ENCODE measurements around the gene STARD13. TPM values are rescaled to one million over a fixed set of nuclear protein-coding genes. Genes with fewer than 3 reads are reported as not detected.

The STARD13 gene, protein sequence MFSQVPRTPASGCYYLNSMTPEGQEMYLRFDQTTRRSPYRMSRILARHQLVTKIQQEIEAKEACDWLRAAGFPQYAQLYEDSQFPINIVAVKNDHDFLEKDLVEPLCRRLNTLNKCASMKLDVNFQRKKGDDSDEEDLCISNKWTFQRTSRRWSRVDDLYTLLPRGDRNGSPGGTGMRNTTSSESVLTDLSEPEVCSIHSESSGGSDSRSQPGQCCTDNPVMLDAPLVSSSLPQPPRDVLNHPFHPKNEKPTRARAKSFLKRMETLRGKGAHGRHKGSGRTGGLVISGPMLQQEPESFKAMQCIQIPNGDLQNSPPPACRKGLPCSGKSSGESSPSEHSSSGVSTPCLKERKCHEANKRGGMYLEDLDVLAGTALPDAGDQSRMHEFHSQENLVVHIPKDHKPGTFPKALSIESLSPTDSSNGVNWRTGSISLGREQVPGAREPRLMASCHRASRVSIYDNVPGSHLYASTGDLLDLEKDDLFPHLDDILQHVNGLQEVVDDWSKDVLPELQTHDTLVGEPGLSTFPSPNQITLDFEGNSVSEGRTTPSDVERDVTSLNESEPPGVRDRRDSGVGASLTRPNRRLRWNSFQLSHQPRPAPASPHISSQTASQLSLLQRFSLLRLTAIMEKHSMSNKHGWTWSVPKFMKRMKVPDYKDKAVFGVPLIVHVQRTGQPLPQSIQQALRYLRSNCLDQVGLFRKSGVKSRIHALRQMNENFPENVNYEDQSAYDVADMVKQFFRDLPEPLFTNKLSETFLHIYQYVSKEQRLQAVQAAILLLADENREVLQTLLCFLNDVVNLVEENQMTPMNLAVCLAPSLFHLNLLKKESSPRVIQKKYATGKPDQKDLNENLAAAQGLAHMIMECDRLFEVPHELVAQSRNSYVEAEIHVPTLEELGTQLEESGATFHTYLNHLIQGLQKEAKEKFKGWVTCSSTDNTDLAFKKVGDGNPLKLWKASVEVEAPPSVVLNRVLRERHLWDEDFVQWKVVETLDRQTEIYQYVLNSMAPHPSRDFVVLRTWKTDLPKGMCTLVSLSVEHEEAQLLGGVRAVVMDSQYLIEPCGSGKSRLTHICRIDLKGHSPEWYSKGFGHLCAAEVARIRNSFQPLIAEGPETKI
- total RNA-seq (under 1 TPM; 0.36 to 0.44 TPM), polyA plus RNA-seq (not detected)

DNA sequence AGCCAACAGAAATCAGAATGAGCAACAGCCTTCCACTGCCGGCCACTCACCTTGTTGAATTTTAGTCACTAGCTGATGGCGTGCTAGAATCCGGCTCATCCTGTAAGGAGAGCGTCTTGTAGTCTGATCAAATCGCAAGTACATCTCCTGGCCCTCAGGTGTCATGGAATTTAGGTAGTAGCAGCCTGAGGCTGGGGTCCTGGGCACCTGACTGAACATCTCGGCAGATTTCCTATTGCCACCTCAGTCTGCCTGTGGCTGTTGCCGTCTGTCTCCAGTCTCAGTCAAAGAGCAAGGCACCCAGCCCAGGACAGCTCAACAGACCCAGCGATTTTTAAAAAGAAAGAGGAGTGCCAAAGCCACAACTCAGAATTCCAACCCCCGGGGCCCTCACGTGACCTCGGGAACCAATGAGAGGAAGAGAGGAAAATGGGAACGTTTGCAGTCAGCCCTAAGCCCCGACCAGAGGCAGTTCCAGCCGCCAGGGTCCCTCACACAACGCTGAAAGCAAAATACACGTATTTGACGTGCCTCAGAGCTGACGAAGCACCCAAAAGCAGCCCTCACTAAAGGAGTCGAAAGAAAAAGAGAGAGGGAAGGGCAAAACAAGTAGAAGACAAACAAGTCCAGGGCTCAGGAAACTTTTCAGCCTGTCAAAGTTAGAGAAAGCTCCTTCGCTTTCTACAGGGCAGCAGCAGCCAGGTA lies at the start of gene STARD13:
Gene STARD13 (minus strand): TSS at position 336 of the 705 bp plus-strand sequence. CDS start 117 bp downstream, at position 219.
- H3K9me3 ChIP-seq (ENCODE audit: control insufficient read depth in 1 of 2, low read length in 2 of 2): no peaks in the 10 kb centered on the region
- POLR2A ChIA-PET (ENCODE audit: partially characterized antibody): no interaction called here
- peak within 1 kb of the TSS in 1 of 2 donors; percentile 21 for H3K4me3 ChIP-seq (ENCODE audit: low read length in 2 of 2)
- DNase-seq: peak in 1 of 5 donors; percentile 6
- Mint-ChIP-seq H3K4me1 (peaks cover 7 to 20% (median 17%) of the 10 kb centered on the region in 4 donors), H3K27ac (peak within 1 kb of the TSS in 4 of 7 donors; percentile 6 to 61 (median 34)), H3K27me3 (peaks cover 31 to 33% of the 10 kb centered on the region in 2 donors), H3K4me3 (peak within 1 kb of the TSS; percentile 67 to 89 (median 80)), H3K36me3 (no peaks in the 10 kb centered on the region), H3K9me3 (no peaks in the 10 kb centered on the region)
- no peaks in the 10 kb centered on the region for H3K27me3 ChIP-seq (ENCODE audit: insufficient read depth, low read length)
- no peak within 1 kb of the TSS for H3K27ac ChIP-seq (ENCODE audit: low read depth, low read length)
- CTCF ChIA-PET (ENCODE audit: partially characterized antibody): no interaction called here
- no peaks in the 10 kb centered on the region for H3K36me3 ChIP-seq (ENCODE audit: insufficient read depth, low read length)
- intact Hi-C loops (cut with micrococcal nuclease): no loop called here
- peaks cover 13% of the 10 kb centered on the region for H3K4me1 ChIP-seq (ENCODE audit: insufficient read depth, low read length)

DNA sequence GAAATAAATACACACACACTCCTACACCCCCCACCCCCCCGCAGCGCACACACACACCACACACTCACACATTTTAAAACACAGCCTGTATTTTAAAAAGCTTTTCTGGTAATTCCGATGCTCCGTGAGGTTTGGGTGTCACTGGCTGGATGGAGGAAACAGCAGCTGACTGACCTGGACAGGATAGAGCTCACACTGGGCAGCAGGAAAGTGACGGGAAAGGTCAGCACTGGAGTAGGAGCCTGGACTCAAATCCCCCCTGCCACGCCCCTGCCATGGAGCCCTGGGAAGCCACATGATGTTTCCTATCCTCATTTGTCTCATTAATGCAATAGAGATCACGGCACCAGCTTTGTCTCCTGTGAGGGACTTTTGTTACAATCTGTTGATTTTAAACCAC lies 49.3 kb upstream of the STARD13 start:
- H3K4me1 ChIP-seq (ENCODE audit: insufficient read depth, low read length): no peaks in the 10 kb centered on the region
- H3K27me3 Mint-ChIP-seq: peaks cover 9 to 13% of the 10 kb centered on the region in 2 donors
- H3K36me3 Mint-ChIP-seq: no peaks in the 10 kb centered on the region
- POLR2A ChIA-PET (ENCODE audit: partially characterized antibody): no interaction called here
- no peaks in the 10 kb centered on the region for H3K9me3 Mint-ChIP-seq
- H3K27ac ChIP-seq (ENCODE audit: low read depth, low read length): no peak overlapping the region
- no peak overlapping the region for H3K4me3 Mint-ChIP-seq
- no peaks in the 10 kb centered on the region for H3K4me1 Mint-ChIP-seq
- no peak for DNase-seq
- CTCF ChIA-PET (ENCODE audit: partially characterized antibody): interaction anchor here (0.5 kb wide), 1 partner anchor 804 kb away, joined by 4 read pairs; no protein-coding TSS in a partner anchor
- H3K27me3 ChIP-seq (ENCODE audit: insufficient read depth, low read length): no peaks in the 10 kb centered on the region
- no peak overlapping the region for H3K4me3 ChIP-seq (ENCODE audit: low read length in 2 of 2)
- intact Hi-C loops (cut with micrococcal nuclease): no loop called here
- no peak overlapping the region for H3K27ac Mint-ChIP-seq
- H3K9me3 ChIP-seq (ENCODE audit: control insufficient read depth in 1 of 2, low read length in 2 of 2): no peaks in the 10 kb centered on the region
- H3K36me3 ChIP-seq (ENCODE audit: insufficient read depth, low read length): no peaks in the 10 kb centered on the region

DNA sequence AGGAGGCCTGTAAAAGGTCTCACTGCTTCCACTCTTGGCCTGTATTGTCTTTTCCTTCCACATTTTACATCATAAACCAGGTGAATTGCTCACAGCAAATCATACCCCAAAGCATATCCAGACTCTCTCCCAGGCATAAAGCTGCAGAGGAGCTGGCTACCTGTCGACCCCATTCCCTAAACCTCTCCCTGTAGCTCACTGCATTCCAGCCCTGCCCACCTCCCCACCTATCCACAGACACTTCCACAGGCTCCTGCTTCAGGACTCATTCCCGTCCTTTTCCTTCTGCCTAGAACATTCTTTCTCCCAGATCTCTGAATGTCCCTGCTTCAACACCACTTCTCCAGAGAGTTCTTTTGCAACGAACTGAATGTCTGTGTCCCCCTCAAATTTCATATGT lies 46.4 kb upstream of the STARD13 start:
- no peak overlapping the region for H3K27ac Mint-ChIP-seq
- no peak for DNase-seq
- CTCF ChIA-PET (ENCODE audit: partially characterized antibody): no interaction called here

DNA sequence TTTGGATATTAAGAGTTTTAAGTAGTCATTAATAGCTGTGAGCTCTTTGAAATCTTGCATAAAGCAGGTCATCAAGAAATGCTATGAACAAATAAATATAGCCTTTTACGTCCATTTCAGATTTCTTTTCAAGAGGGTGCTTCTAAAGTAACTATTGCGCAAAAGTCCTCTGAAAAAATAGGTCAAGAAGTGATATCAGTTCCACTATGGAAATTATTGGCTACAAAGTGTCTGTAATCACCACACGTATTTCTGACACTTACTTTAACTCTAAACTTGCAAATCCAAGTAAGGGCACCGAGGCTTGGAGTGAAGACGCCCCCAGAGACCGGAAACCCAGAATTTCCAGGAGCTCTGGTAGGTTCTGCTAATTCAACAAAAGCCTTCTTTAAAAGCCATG lies 44.9 kb upstream of the STARD13 start:
- H3K27ac Mint-ChIP-seq: no peak overlapping the region
- H3K27me3 ChIP-seq (ENCODE audit: insufficient read depth, low read length): no peaks in the 10 kb centered on the region
- peaks cover 0 to 2% (median 0%) of the 10 kb centered on the region in 4 donors for H3K4me1 Mint-ChIP-seq
- DNase-seq: no peak
- CTCF ChIA-PET (ENCODE audit: partially characterized antibody): no interaction called here
- no peaks in the 10 kb centered on the region for H3K36me3 ChIP-seq (ENCODE audit: insufficient read depth, low read length)
- no peaks in the 10 kb centered on the region for H3K9me3 ChIP-seq (ENCODE audit: control insufficient read depth in 1 of 2, low read length in 2 of 2)
- no peaks in the 10 kb centered on the region for H3K9me3 Mint-ChIP-seq
- no peak overlapping the region for H3K4me3 Mint-ChIP-seq
- H3K27ac ChIP-seq (ENCODE audit: low read depth, low read length): no peak overlapping the region
- intact Hi-C loops (cut with micrococcal nuclease): no loop called here
- no peaks in the 10 kb centered on the region for H3K4me1 ChIP-seq (ENCODE audit: insufficient read depth, low read length)
- peaks cover 8 to 11% of the 10 kb centered on the region in 2 donors for H3K27me3 Mint-ChIP-seq
- H3K36me3 Mint-ChIP-seq: no peaks in the 10 kb centered on the region
- POLR2A ChIA-PET (ENCODE audit: partially characterized antibody): no interaction called here
- no peak overlapping the region for H3K4me3 ChIP-seq (ENCODE audit: low read length in 2 of 2)

More for the DNA sequence above, 46.4 kb upstream of the STARD13 start:
- no peaks in the 10 kb centered on the region for H3K36me3 Mint-ChIP-seq
- H3K4me3 Mint-ChIP-seq: no peak overlapping the region
- Histone ChIP-seq H3K4me1 (ENCODE audit: insufficient read depth, low read length) (no peaks in the 10 kb centered on the region), H3K4me3 (ENCODE audit: low read length in 2 of 2) (no peak overlapping the region), H3K36me3 (ENCODE audit: insufficient read depth, low read length) (no peaks in the 10 kb centered on the region), H3K9me3 (ENCODE audit: control insufficient read depth in 1 of 2, low read length in 2 of 2) (no peaks in the 10 kb centered on the region), H3K27me3 (ENCODE audit: insufficient read depth, low read length) (no peaks in the 10 kb centered on the region), H3K27ac (ENCODE audit: low read depth, low read length) (no peak overlapping the region)
- POLR2A ChIA-PET (ENCODE audit: partially characterized antibody): no interaction called here
- intact Hi-C loops (cut with micrococcal nuclease): no loop called here
- no peaks in the 10 kb centered on the region for H3K4me1 Mint-ChIP-seq
- H3K9me3 Mint-ChIP-seq: no peaks in the 10 kb centered on the region
- H3K27me3 Mint-ChIP-seq: peaks cover 8 to 11% of the 10 kb centered on the region in 2 donors

DNA sequence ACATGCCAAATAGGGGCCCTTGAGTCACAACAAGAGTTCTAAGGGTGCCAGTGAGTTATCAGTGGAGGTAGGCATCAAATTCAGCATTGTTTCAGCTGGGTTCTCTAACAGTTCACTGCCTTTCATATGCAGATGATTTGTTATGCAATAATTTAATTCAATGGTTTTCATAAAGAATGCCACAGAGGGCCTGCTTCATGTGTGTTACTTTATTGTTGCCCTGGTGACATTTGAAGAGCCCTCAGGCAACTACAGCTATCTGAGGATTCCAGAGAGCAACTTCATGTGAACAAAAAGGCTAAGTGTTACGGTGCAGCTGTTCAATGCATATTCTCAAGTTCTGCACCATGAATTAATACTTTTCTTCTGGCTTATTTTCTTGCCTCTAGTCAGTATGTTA lies 43.1 kb upstream of the STARD13 start:
- Mint-ChIP-seq H3K9me3 (no peaks in the 10 kb centered on the region), H3K36me3 (no peaks in the 10 kb centered on the region), H3K4me3 (no peak overlapping the region), H3K27me3 (peaks cover 4% of the 10 kb centered on the region in 2 donors), H3K4me1 (peaks cover 0 to 2% (median 0%) of the 10 kb centered on the region in 4 donors), H3K27ac (no peak overlapping the region)
- Histone ChIP-seq H3K27ac (ENCODE audit: low read depth, low read length) (no peak overlapping the region), H3K36me3 (ENCODE audit: insufficient read depth, low read length) (no peaks in the 10 kb centered on the region), H3K27me3 (ENCODE audit: insufficient read depth, low read length) (no peaks in the 10 kb centered on the region), H3K4me1 (ENCODE audit: insufficient read depth, low read length) (no peaks in the 10 kb centered on the region), H3K4me3 (ENCODE audit: low read length in 2 of 2) (no peak overlapping the region), H3K9me3 (ENCODE audit: control insufficient read depth in 1 of 2, low read length in 2 of 2) (no peaks in the 10 kb centered on the region)
- intact Hi-C loops (cut with micrococcal nuclease): no loop called here
- ChIA-PET POLR2A (ENCODE audit: partially characterized antibody) (no interaction called here), CTCF (ENCODE audit: partially characterized antibody) (no interaction called here)
- DNase-seq: no peak

DNA sequence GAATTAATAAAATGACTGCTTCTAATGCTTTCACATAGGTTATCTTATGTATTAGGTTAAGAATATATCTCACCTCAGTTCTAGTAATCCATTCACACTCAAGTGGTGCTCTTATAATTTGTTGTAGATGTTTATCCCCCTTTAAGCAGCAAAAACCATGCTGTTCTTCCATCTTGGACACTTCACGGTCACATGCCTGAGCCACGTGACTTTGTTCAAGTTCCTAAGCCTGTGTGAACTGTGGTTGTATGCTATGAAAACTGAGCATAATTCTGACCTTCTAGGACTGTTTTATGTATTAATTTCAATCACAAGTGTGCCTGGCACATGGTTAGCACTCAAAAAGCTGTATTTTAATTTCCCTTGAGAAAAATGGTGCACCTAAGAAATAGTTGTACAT lies 41.2 kb upstream of the STARD13 start:
- no peaks in the 10 kb centered on the region for H3K36me3 ChIP-seq (ENCODE audit: insufficient read depth, low read length)
- no peaks in the 10 kb centered on the region for H3K4me1 ChIP-seq (ENCODE audit: insufficient read depth, low read length)
- Mint-ChIP-seq H3K9me3 (no peaks in the 10 kb centered on the region), H3K36me3 (no peaks in the 10 kb centered on the region), H3K27ac (no peak overlapping the region), H3K4me3 (no peak overlapping the region), H3K4me1 (peaks cover 0 to 2% (median 0%) of the 10 kb centered on the region in 4 donors), H3K27me3 (peaks cover 0 to 2% of the 10 kb centered on the region in 2 donors)
- intact Hi-C loops (cut with micrococcal nuclease): no loop called here
- ChIA-PET POLR2A (ENCODE audit: partially characterized antibody) (no interaction called here), CTCF (ENCODE audit: partially characterized antibody) (no interaction called here)
- no peak overlapping the region for H3K4me3 ChIP-seq (ENCODE audit: low read length in 2 of 2)
- no peak for DNase-seq
- H3K9me3 ChIP-seq (ENCODE audit: control insufficient read depth in 1 of 2, low read length in 2 of 2): no peaks in the 10 kb centered on the region
- no peak overlapping the region for H3K27ac ChIP-seq (ENCODE audit: low read depth, low read length)
- no peaks in the 10 kb centered on the region for H3K27me3 ChIP-seq (ENCODE audit: insufficient read depth, low read length)
